ENCODE data around the gene IL36B. TPM values are rescaled to one million over a fixed set of nuclear protein-coding genes. Genes with fewer than 3 reads are reported as not detected.

The IL36B gene
- total RNA-seq, 1 experiment from 2014 or later, result not detected

GRCh38 chr2:113011108-113011507 lies 41.6 kb downstream of the IL36B start:
- H2AFZ ChIP-seq, result no peak overlapping the region
- ChIA-PET CTCF (no interaction called here), POLR2A (ENCODE audit: unreplicated experiment) (no interaction called here)
- no peak for DNase-seq
- TF ChIP-seq CTCF (conservative IDR thresholded peaks at IDR 0.05), result no peak
- TF ChIP-seq EZH2 (IDR thresholded peaks at IDR 0.05; ENCODE audit: low read depth), result no peak
- no peak overlapping the region for H3K4me3 ChIP-seq
- no peaks in the 10 kb centered on the region for H3K79me2 ChIP-seq (ENCODE audit: low read depth)
- H4K20me1 ChIP-seq (ENCODE audit: insufficient read depth), result no peaks in the 10 kb centered on the region
- intact Hi-C loops (cut with micrococcal nuclease; ENCODE audit: unreplicated experiment), result loop anchor here (5.0 kb wide), 1 partner anchor 66 kb away; no protein-coding TSS in a partner anchor
- H3K27ac ChIP-seq, result no peak overlapping the region
- no peaks in the 10 kb centered on the region for H3K9me2 ChIP-seq (ENCODE audit: insufficient read depth)
- peaks cover 19% of the 10 kb centered on the region for H3K4me1 ChIP-seq (replicated peaks; ENCODE audit: insufficient read depth)
- no peaks in the 10 kb centered on the region for H3K27me3 ChIP-seq (ENCODE audit: insufficient read depth, low read depth)
- no TSS peak for BruUV-seq (replicated peaks)
- peaks cover 2% of the 10 kb centered on the region; the same call in 1 of the 2 replicates for H3K36me3 ChIP-seq (ENCODE audit: low read depth)
- H3K9me3 ChIP-seq (ENCODE audit: insufficient read depth, low read depth), result peaks cover 10% of the 10 kb centered on the region; the same call in 1 of the 2 replicates
- peaks cover 20% of the 10 kb centered on the region for H3F3A ChIP-seq (ENCODE audit: insufficient read depth, low read depth)
- no peak overlapping the region for H3K4me2 ChIP-seq

DNA sequence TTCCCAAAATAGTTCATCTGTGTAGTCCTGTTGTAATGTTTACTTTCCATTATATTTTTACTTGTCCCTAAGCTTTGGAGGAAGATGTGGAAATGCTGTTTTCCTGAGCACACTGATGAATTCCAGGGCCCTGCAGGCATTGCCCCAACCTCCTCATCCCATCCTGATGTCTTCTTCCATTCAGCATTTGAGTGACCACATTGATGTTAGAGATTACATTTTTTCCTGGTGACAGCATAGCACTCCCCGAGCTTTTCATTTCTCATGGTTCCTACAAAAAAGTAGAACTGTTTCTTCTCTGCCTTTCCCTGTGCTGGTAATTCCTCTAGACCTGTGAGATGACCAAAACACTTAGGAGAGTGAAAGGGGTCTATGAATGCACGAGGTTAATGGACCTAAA lies 42.6 kb downstream of the IL36B start:
- Histone ChIP-seq H3K27me3 (ENCODE audit: insufficient read depth, low read depth) (no peaks in the 10 kb centered on the region), H2AFZ (peak overlapping the region; percentile 62; the same call in 1 of the 2 replicates), H3K9me3 (ENCODE audit: insufficient read depth, low read depth) (peaks cover 10% of the 10 kb centered on the region; the same call in 1 of the 2 replicates), H3K4me2 (peak overlapping the region; percentile 15; the same call in 1 of the 2 replicates), H3K36me3 (ENCODE audit: low read depth) (peaks cover 2% of the 10 kb centered on the region; the same call in 1 of the 2 replicates), H3K9me2 (ENCODE audit: insufficient read depth) (no peaks in the 10 kb centered on the region), H3K79me2 (ENCODE audit: low read depth) (no peaks in the 10 kb centered on the region), H4K20me1 (ENCODE audit: insufficient read depth) (no peaks in the 10 kb centered on the region), H3K4me1 (replicated peaks; ENCODE audit: insufficient read depth) (peaks cover 19% of the 10 kb centered on the region), H3K4me3 (no peak overlapping the region), H3F3A (ENCODE audit: insufficient read depth, low read depth) (peaks cover 20% of the 10 kb centered on the region), H3K27ac (no peak overlapping the region)
- CTCF ChIA-PET, result no interaction called here
- peak in 1 of 2 experiments; percentile 11 for DNase-seq
- no TSS peak for BruUV-seq (replicated peaks)
- POLR2A ChIA-PET (ENCODE audit: unreplicated experiment), result no interaction called here
- no peak for TF ChIP-seq EZH2 (IDR thresholded peaks at IDR 0.05; ENCODE audit: low read depth)
- no peak for TF ChIP-seq CTCF (conservative IDR thresholded peaks at IDR 0.05)
- intact Hi-C loops (cut with micrococcal nuclease; ENCODE audit: unreplicated experiment), result loop anchor here (5.0 kb wide), 1 partner anchor 67 kb away; no protein-coding TSS in a partner anchor

DNA sequence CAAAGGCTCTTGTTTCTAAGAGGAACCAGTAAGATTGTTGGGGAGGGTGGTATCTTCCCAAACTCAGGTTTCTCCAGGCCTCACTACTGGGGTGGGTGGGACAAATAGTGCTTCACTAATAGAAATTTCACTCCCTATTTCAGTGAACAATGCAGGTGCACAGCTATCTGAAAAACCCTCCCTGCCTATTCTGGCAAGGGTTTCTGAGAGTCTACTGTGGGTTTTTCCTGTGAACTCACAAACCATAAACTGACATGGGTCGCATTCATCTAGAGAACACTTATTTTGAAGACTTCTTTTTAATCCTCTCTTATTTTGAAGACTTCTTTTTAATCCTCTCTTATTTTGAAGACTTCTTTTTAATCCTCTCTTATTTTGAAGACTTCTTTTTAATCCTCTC lies 43.0 kb downstream of the IL36B start:
- H3K27ac ChIP-seq, result no peak overlapping the region
- H3K27me3 ChIP-seq (ENCODE audit: insufficient read depth, low read depth), result no peaks in the 10 kb centered on the region
- CTCF ChIA-PET, result no interaction called here
- peaks cover 20% of the 10 kb centered on the region for H3F3A ChIP-seq (ENCODE audit: insufficient read depth, low read depth)
- no peak overlapping the region for H3K4me2 ChIP-seq
- no peaks in the 10 kb centered on the region for H4K20me1 ChIP-seq (ENCODE audit: insufficient read depth)
- H2AFZ ChIP-seq, result no peak overlapping the region
- intact Hi-C loops (cut with micrococcal nuclease; ENCODE audit: unreplicated experiment), result loop anchor here (5.0 kb wide), 1 partner anchor 68 kb away; no protein-coding TSS in a partner anchor
- H3K4me3 ChIP-seq, result no peak overlapping the region
- H3K9me3 ChIP-seq (ENCODE audit: insufficient read depth, low read depth), result peaks cover 10% of the 10 kb centered on the region; the same call in 1 of the 2 replicates
- no TSS peak for BruUV-seq (replicated peaks)
- peaks cover 19% of the 10 kb centered on the region for H3K4me1 ChIP-seq (replicated peaks; ENCODE audit: insufficient read depth)
- TF ChIP-seq EZH2 (IDR thresholded peaks at IDR 0.05; ENCODE audit: low read depth) (no peak), CTCF (conservative IDR thresholded peaks at IDR 0.05) (no peak)
- H3K36me3 ChIP-seq (ENCODE audit: low read depth), result peaks cover 2% of the 10 kb centered on the region; the same call in 1 of the 2 replicates
- POLR2A ChIA-PET (ENCODE audit: unreplicated experiment), result no interaction called here
- no peaks in the 10 kb centered on the region for H3K9me2 ChIP-seq (ENCODE audit: insufficient read depth)
- DNase-seq, result no peak
- no peaks in the 10 kb centered on the region for H3K79me2 ChIP-seq (ENCODE audit: low read depth)
